ENCODE measurements around the gene FCHO1.

The FCHO1 gene

GRCh38 chr19:17751103-17751911 lies at the start of gene FCHO1:
Gene FCHO1, plus strand, starts transcription at chr19:17751477. Its CDS starts 3,688 bp downstream, at chr19:17755165.
- peak; percentile 92 for DNase-seq

GRCh38 chr19:17703824-17704463 lies 47.3 kb upstream of the FCHO1 start:
- peak; percentile 79 for DNase-seq

GRCh38 chr19:17706750-17707181 lies 44.5 kb upstream of the FCHO1 start:
- no peak for DNase-seq

- no peak for DNase-seq
Measured at GRCh38 chr19:17711851-17712250, 39.4 kb upstream of the FCHO1 start.

GRCh38 chr19:17716309-17716929 lies 34.9 kb upstream of the FCHO1 start:
- DNase-seq, result no peak

GRCh38 chr19:17718550-17718946 lies 32.7 kb upstream of the FCHO1 start:
- no peak for DNase-seq

GRCh38 chr19:17718947-17719711 lies 32.1 kb upstream of the FCHO1 start, which contains the start of gene MAP1S:
Gene MAP1S, plus strand, starts transcription at chr19:17719480. Its CDS starts 23 bp downstream, at chr19:17719503.
- peak; percentile 73 for DNase-seq

GRCh38 chr19:17719730-17720400 lies 31.4 kb upstream of the FCHO1 start:
- DNase-seq, result peak; percentile 58

GRCh38 chr19:17720440-17720839 lies 30.8 kb upstream of the FCHO1 start:
- DNase-seq, result no peak

GRCh38 chr19:17721111-17721628 lies 30.1 kb upstream of the FCHO1 start:
- DNase-seq, result no peak

- peak; percentile 37 for DNase-seq
Measured at GRCh38 chr19:17721821-17722220, 29.5 kb upstream of the FCHO1 start.

GRCh38 chr19:17722655-17723240 lies 28.5 kb upstream of the FCHO1 start:
- no peak for DNase-seq

GRCh38 chr19:17724655-17725054 lies 26.6 kb upstream of the FCHO1 start:
- no peak for DNase-seq

GRCh38 chr19:17725422-17726078 lies 25.7 kb upstream of the FCHO1 start:
- peak; percentile 27 for DNase-seq

GRCh38 chr19:17726136-17726741 lies 25.0 kb upstream of the FCHO1 start:
- no peak for DNase-seq

- DNase-seq, result no peak
Measured at GRCh38 chr19:17726964-17727773, 24.1 kb upstream of the FCHO1 start.

- no peak for DNase-seq
Measured at GRCh38 chr19:17727843-17728242, 23.4 kb upstream of the FCHO1 start.

GRCh38 chr19:17733127-17733526 lies 18.1 kb upstream of the FCHO1 start:
- DNase-seq, result no peak

- DNase-seq, result no peak
Measured at GRCh38 chr19:17734146-17734545, 17.1 kb upstream of the FCHO1 start.

GRCh38 chr19:17735410-17735809 lies 15.9 kb upstream of the FCHO1 start:
- no peak for DNase-seq

All from CD4-positive, alpha-beta T cell treated with Interleukin-17A for 4 hours (primary cell).